Measurements from ENCODE around the gene C1QA. TPM values are rescaled to one million over a fixed set of nuclear protein-coding genes. Genes with fewer than 3 reads are reported as not detected.
"Not testable (repeated sequence)": the region's sequence is repeated elsewhere in the genome, so short reads cannot be mapped to it uniquely, and the experiment has no call there.

Gene C1QA
- total RNA-seq, 1 donor from 2014 or later = not detected

DNA sequence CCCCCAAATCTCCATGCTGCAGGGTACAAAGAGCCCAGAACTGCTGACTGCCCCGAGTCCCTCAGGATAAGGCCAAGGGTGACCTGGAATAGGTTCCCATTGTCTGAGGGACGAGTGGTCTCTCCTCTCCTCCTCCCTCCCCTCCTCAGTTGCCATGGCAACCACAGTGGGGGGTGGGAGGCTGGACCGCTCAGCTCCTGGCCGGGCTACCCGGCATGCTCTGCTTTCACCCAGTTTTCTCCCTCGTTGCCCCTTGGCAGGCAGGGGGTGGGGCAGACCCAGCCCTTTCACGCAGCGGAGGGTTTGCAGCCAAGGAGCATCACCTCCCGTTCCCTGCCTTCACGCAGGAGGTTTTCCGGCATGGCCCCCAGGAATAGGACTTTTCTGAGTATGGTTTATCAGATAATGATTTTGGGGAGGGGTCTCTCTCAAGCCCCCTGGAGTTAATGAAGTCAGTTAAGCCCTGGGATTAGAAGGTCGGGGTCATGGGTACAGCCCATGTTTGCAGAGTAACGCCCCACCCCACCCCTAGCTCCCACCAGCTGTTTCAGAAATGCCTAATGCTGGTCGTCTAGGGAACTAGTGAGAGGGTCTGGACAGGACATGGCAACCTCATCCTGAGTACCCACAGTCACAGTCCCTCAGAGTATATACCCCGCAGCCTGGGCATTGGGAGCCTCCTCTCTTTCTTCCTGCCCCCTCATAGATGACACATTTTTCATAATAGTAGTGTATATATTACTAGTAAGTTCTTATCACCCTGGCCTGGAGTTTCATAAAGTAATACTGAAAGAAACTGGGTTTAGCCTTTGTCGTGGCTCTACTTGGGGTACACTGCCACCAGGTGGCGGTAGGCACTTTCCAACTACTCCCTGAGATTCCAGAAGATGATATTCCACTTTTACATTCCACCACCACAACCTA, 37.3 kb downstream of the C1QA start:
- peaks cover 6% of the 10 kb centered on the region for H3K4me1 Mint-ChIP-seq (ENCODE audit: low read depth)

DNA sequence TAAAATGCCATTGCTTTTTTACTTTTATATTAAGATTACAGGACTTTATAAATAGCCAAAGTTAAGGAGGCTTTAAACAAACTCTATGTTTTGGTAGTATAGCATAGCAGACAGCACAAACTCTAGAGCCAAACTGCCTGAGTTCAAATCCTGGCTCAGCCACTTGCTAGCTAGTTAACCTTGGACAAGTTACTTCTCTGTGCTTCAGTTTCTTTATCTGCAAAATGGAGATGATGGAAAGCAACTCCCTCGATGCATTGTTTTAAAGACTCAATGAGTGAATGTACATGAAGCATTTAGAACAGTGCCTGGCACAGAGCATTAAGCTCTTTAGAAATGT, 38.0 kb downstream of the C1QA start:
- peaks cover 6% of the 10 kb centered on the region for H3K4me1 Mint-ChIP-seq (ENCODE audit: low read depth)
- no peak overlapping the region for H3K27ac Mint-ChIP-seq (ENCODE audit: unreplicated experiment)
- no peaks in the 10 kb centered on the region for H3K9me3 Mint-ChIP-seq (ENCODE audit: low read depth)
- DNase-seq (ENCODE audit: low spot score) = no peak
- TF ChIP-seq, protein P1, sequence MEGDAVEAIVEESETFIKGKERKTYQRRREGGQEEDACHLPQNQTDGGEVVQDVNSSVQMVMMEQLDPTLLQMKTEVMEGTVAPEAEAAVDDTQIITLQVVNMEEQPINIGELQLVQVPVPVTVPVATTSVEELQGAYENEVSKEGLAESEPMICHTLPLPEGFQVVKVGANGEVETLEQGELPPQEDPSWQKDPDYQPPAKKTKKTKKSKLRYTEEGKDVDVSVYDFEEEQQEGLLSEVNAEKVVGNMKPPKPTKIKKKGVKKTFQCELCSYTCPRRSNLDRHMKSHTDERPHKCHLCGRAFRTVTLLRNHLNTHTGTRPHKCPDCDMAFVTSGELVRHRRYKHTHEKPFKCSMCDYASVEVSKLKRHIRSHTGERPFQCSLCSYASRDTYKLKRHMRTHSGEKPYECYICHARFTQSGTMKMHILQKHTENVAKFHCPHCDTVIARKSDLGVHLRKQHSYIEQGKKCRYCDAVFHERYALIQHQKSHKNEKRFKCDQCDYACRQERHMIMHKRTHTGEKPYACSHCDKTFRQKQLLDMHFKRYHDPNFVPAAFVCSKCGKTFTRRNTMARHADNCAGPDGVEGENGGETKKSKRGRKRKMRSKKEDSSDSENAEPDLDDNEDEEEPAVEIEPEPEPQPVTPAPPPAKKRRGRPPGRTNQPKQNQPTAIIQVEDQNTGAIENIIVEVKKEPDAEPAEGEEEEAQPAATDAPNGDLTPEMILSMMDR (IDR thresholded peaks at IDR 0.05) = peak; percentile 43
- H3K27me3 Mint-ChIP-seq (ENCODE audit: low read depth) = peaks cover 27% of the 10 kb centered on the region
- H3K4me3 Mint-ChIP-seq (ENCODE audit: unreplicated experiment) = no peak overlapping the region
- no peaks in the 10 kb centered on the region for H3K36me3 Mint-ChIP-seq (ENCODE audit: low read depth)

More for the DNA sequence above, 37.3 kb downstream of the C1QA start:
- Mint-ChIP-seq H3K4me3 (ENCODE audit: unreplicated experiment) (no peak overlapping the region), H3K27ac (ENCODE audit: unreplicated experiment) (no peak overlapping the region), H3K36me3 (ENCODE audit: low read depth) (no peaks in the 10 kb centered on the region), H3K27me3 (ENCODE audit: low read depth) (peaks cover 32% of the 10 kb centered on the region), H3K9me3 (ENCODE audit: low read depth) (no peaks in the 10 kb centered on the region)
- TF ChIP-seq, protein P1 (IDR thresholded peaks at IDR 0.05) = peak; percentile 93
- DNase-seq (ENCODE audit: low spot score) = no peak

DNA sequence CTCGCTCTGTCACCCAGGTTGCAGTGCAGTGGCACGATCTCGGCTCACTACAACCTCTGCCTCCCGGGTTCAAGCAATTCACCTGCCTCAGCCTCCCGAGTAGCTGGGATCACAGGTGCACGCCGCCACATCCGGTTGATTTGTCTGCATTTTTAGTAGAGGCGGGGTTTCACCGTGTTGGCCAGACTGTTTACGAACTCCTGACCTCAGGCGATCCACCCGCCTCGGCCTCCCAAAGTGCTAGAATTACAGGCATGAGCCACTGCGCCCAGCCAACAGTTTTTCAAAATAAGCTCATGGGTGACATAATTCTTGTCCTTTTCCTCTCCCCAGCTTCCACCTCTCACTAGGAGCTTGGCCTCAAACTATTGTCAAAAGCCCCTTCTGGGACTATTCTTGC, 39.7 kb downstream of the C1QA start:
- not testable (repeated sequence) for H3K4me1 Mint-ChIP-seq (ENCODE audit: low read depth); DNase-seq (ENCODE audit: low spot score); H3K9me3 Mint-ChIP-seq (ENCODE audit: low read depth); H3K36me3 Mint-ChIP-seq (ENCODE audit: low read depth); H3K27ac Mint-ChIP-seq (ENCODE audit: unreplicated experiment); H3K4me3 Mint-ChIP-seq (ENCODE audit: unreplicated experiment)
- H3K27me3 Mint-ChIP-seq (ENCODE audit: low read depth) = peaks cover 15% of the 10 kb centered on the region

DNA sequence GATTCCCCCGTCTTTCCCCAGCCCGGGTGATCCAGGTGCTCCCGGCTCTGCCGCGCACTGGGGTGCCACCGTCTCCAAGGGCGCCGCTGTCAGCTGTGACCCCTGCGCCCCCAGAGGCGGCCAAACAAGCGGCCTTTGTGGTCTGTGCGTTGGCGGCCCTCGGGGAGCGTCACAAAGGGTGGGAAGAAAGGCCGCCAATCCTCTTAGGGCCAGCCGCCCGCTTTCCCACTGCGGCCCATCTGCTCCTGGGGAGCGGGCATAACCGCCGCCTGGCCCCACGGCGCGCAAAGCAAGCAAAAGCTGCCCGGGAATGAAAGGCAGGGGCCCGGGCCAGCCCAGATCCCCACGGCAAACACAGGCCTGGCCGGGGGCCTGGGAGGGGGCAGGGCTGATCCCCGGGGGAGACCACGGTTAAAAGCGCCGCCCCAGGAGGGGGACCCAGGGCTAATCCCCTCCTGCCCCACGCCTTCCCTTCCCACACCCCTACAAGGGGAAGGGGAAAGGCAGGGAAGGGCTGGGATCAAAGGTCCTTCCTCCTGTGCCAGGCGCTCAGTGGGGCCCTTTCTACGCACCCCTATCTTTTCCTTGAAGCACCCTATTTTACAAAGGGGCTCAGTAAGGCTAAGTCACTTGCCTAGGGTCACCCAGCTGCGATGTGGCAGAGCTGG, 40.6 kb downstream of the C1QA start:
- Mint-ChIP-seq H3K27me3 (ENCODE audit: low read depth) (peaks cover 16% of the 10 kb centered on the region), H3K4me1 (ENCODE audit: low read depth) (peaks cover 6% of the 10 kb centered on the region)

DNA sequence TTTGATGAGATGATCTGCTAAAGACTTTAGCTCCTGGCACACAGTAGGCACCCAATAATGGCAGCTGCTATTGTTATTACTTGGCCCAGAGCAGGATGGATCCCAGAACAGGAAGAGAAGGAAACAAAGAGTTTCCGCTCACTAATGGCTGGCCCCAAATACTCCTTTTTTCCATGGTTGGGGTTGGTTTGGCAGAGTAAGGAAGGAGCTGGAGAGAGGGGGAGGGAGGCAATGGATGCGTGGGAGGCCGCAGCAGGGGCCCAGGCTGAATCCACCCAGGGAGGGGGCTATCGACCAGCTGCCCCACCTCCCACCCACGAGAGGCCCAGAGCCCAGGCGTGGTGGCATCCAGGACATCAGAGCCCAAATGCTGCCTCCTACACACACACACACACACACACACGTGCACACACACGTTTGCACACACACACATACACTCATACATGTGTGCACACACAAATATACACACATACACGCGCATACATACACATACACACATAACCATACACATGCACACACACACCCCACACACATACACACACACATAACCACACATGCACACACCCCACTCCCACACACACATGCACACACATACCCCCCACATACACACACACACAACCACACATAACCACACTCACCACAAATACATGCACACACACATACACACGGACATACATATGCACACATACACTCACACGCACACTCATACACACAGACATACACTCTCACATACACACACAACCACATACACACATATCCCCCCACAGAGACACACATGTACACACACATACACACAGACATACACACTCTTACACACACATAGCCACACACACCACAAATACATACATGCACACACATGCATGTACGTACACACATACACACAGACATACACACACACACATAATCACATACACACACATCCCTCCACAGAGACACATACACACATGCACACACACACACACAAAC, 41.8 kb downstream of the C1QA start:
- H3K27me3 Mint-ChIP-seq (ENCODE audit: low read depth) = peaks cover 13% of the 10 kb centered on the region
- no peaks in the 10 kb centered on the region for H3K36me3 Mint-ChIP-seq (ENCODE audit: low read depth)
- no peak overlapping the region for H3K27ac Mint-ChIP-seq (ENCODE audit: unreplicated experiment)
- peaks cover 2% of the 10 kb centered on the region for H3K4me1 Mint-ChIP-seq (ENCODE audit: low read depth)
- DNase-seq (ENCODE audit: low spot score) = no peak
- no peak overlapping the region for H3K4me3 Mint-ChIP-seq (ENCODE audit: unreplicated experiment)
- no peaks in the 10 kb centered on the region for H3K9me3 Mint-ChIP-seq (ENCODE audit: low read depth)
- TF ChIP-seq, protein P1 (IDR thresholded peaks at IDR 0.05) = no peak

More for the DNA sequence above, 40.6 kb downstream of the C1QA start:
- Mint-ChIP-seq H3K36me3 (ENCODE audit: low read depth) (no peaks in the 10 kb centered on the region), H3K9me3 (ENCODE audit: low read depth) (no peaks in the 10 kb centered on the region), H3K4me3 (ENCODE audit: unreplicated experiment) (no peak overlapping the region), H3K27ac (ENCODE audit: unreplicated experiment) (no peak overlapping the region)
- TF ChIP-seq, protein P1 (IDR thresholded peaks at IDR 0.05) = no peak
- DNase-seq (ENCODE audit: low spot score) = no peak
